ENCODE measurements around the gene RAF1.

DNA sequence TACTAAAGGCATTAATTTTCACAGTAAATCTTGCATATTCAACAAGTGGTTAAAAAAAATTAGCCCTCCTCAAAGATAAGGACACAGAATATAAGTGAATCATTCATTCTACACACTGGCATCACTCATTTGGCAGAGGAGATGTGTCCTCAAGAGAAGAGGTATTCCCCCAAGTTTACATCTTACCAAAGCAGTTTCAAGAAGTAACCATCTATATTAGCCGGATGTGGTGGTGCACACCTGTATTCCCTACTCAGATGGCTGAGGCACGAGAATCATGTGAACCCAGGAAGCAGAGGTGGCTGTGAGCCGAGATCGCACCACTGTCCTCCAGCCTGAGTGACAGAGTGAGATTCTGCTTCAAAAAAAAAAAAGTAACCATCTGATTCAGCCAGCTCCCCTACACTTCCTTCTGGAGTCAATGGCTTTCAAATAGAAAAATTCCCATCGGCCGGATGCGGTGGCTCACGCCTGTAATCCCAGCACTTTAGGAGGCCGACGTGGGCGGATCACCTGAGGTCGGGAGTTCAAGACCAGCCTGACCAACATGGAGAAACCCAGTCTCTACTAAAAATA lies 15.4 kb downstream of the RAF1 start:
- TF ChIP-seq, protein P1, sequence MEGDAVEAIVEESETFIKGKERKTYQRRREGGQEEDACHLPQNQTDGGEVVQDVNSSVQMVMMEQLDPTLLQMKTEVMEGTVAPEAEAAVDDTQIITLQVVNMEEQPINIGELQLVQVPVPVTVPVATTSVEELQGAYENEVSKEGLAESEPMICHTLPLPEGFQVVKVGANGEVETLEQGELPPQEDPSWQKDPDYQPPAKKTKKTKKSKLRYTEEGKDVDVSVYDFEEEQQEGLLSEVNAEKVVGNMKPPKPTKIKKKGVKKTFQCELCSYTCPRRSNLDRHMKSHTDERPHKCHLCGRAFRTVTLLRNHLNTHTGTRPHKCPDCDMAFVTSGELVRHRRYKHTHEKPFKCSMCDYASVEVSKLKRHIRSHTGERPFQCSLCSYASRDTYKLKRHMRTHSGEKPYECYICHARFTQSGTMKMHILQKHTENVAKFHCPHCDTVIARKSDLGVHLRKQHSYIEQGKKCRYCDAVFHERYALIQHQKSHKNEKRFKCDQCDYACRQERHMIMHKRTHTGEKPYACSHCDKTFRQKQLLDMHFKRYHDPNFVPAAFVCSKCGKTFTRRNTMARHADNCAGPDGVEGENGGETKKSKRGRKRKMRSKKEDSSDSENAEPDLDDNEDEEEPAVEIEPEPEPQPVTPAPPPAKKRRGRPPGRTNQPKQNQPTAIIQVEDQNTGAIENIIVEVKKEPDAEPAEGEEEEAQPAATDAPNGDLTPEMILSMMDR (IDR thresholded peaks at IDR 0.05; ENCODE audit: insufficient read depth, low read length, poor library complexity, severe bottlenecking) = no peak
- no peak for TF ChIP-seq EZH2phosphoT487 (conservative IDR thresholded peaks at IDR 0.05; ENCODE audit: low read length)

Measured in SU-DHL-6 (cell line).